ENCODE results near the gene PRKCH.

Gene PRKCH

DNA sequence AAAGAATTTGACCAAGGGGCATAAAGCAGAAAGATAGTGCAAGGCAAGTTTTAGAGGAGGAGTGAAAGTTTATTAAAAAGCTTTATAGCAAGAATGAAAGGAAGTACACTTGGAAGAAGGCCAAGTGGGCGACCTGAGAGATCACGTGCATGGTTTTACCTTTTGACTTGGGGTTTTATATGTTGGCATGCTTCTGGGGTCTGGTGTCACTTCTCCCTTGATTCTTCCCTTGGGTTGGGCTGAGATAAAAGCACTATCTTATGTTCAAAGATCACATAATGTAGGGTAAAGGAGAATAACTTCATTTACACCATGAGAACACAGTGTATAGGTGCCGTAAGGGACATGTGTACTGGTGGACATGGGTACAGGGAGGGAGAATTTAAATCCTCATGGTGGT lies 22.6 kb upstream of the PRKCH start:
- no peaks in the 10 kb centered on the region; the same call in 1 of the 2 replicates for H3K9me3 ChIP-seq (ENCODE audit: insufficient read depth, low read depth, low read length)
- no peak overlapping the region for H2AFZ ChIP-seq (ENCODE audit: low read length)
- no peak overlapping the region for H3K4me3 ChIP-seq (ENCODE audit: low read length, poor library complexity, severe bottlenecking)
- H3K79me2 ChIP-seq (ENCODE audit: insufficient read depth, low read length) = 0 out of 2 replicates have a peak, but pooled peaks cover 12% of the 10 kb centered on the region
- peaks cover 43% of the 10 kb centered on the region for H3K4me1 ChIP-seq (ENCODE audit: insufficient read depth, low read length, poor library complexity, severe bottlenecking)
- peak overlapping the region; percentile 47 for H3K4me2 ChIP-seq (ENCODE audit: low read depth, low read length, poor library complexity, severe bottlenecking)
- TF ChIP-seq EZH2phosphoT487 (IDR thresholded peaks at IDR 0.05; ENCODE audit: borderline replicate concordance) = no peak
- TF ChIP-seq, protein P1, sequence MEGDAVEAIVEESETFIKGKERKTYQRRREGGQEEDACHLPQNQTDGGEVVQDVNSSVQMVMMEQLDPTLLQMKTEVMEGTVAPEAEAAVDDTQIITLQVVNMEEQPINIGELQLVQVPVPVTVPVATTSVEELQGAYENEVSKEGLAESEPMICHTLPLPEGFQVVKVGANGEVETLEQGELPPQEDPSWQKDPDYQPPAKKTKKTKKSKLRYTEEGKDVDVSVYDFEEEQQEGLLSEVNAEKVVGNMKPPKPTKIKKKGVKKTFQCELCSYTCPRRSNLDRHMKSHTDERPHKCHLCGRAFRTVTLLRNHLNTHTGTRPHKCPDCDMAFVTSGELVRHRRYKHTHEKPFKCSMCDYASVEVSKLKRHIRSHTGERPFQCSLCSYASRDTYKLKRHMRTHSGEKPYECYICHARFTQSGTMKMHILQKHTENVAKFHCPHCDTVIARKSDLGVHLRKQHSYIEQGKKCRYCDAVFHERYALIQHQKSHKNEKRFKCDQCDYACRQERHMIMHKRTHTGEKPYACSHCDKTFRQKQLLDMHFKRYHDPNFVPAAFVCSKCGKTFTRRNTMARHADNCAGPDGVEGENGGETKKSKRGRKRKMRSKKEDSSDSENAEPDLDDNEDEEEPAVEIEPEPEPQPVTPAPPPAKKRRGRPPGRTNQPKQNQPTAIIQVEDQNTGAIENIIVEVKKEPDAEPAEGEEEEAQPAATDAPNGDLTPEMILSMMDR (conservative IDR thresholded peaks at IDR 0.05; ENCODE audit: low read length) = no peak
- H3K9ac ChIP-seq (ENCODE audit: low read depth, low read length, poor library complexity, severe bottlenecking) = no peak overlapping the region
- H3F3A ChIP-seq (ENCODE audit: low read depth) = no peaks in the 10 kb centered on the region
- no peaks in the 10 kb centered on the region for H3K27me3 ChIP-seq (ENCODE audit: insufficient read depth, low read length, poor library complexity, severe bottlenecking)
- no peaks in the 10 kb centered on the region for H4K20me1 ChIP-seq (ENCODE audit: insufficient read depth, low read length, poor library complexity, severe bottlenecking)
- no peaks in the 10 kb centered on the region for H3K9me2 ChIP-seq (replicated peaks; ENCODE audit: low read depth, low read length)
- H3K36me3 ChIP-seq (ENCODE audit: insufficient read depth, low read length) = no peaks in the 10 kb centered on the region

GRCh38 chr14:61300209-61300608 lies 21.2 kb upstream of the PRKCH start:
- Histone ChIP-seq H3K4me2 (ENCODE audit: low read depth, low read length, poor library complexity, severe bottlenecking) (no peak overlapping the region), H3F3A (ENCODE audit: low read depth) (no peaks in the 10 kb centered on the region), H3K9me2 (replicated peaks; ENCODE audit: low read depth, low read length) (no peaks in the 10 kb centered on the region), H4K20me1 (ENCODE audit: insufficient read depth, low read length, poor library complexity, severe bottlenecking) (no peaks in the 10 kb centered on the region), H3K9ac (ENCODE audit: low read depth, low read length, poor library complexity, severe bottlenecking) (no peak overlapping the region), H2AFZ (ENCODE audit: low read length) (no peak overlapping the region), H3K79me2 (ENCODE audit: insufficient read depth, low read length) (0 out of 2 replicates have a peak, but pooled peaks cover 12% of the 10 kb centered on the region), H3K36me3 (ENCODE audit: insufficient read depth, low read length) (no peaks in the 10 kb centered on the region), H3K27me3 (ENCODE audit: insufficient read depth, low read length, poor library complexity, severe bottlenecking) (no peaks in the 10 kb centered on the region), H3K9me3 (ENCODE audit: insufficient read depth, low read depth, low read length) (peaks cover 11% of the 10 kb centered on the region; the same call in 1 of the 2 replicates), H3K4me3 (ENCODE audit: low read length, poor library complexity, severe bottlenecking) (no peak overlapping the region), H3K4me1 (ENCODE audit: insufficient read depth, low read length, poor library complexity, severe bottlenecking) (peaks cover 43% of the 10 kb centered on the region)
- TF ChIP-seq, protein P1 (conservative IDR thresholded peaks at IDR 0.05; ENCODE audit: low read length) = no peak
- TF ChIP-seq EZH2phosphoT487 (IDR thresholded peaks at IDR 0.05; ENCODE audit: borderline replicate concordance) = no peak

DNA sequence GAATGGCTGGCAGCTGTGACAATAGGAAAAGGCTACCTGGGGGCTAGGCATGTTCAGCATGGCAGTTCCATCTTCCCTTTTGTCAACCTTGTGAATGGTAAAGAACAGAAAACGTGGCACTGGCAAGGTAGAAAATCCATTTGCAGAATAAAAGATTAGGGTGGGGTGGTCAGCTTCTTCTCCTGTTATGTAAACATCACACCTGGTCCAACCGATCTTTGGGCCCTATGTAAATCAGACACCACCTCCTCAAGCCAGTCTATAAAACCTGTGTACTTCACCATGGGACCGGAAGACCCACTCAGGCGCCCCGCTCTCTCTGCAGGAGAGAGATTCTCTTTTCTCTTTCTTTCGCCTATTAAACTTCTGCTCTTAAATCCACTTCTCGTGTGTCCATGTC lies 20.6 kb upstream of the PRKCH start:
- H3K4me2 ChIP-seq (ENCODE audit: low read depth, low read length, poor library complexity, severe bottlenecking) = no peak overlapping the region
- H3K4me3 ChIP-seq (ENCODE audit: low read length, poor library complexity, severe bottlenecking) = no peak overlapping the region

More for the DNA sequence above, 20.6 kb upstream of the PRKCH start:
- H3K36me3 ChIP-seq (ENCODE audit: insufficient read depth, low read length) = no peaks in the 10 kb centered on the region; the same call in 1 of the 2 replicates
- H3F3A ChIP-seq (ENCODE audit: low read depth) = no peaks in the 10 kb centered on the region
- no peaks in the 10 kb centered on the region for H3K9me2 ChIP-seq (replicated peaks; ENCODE audit: low read depth, low read length)
- H3K4me1 ChIP-seq (ENCODE audit: insufficient read depth, low read length, poor library complexity, severe bottlenecking) = peaks cover 43% of the 10 kb centered on the region
- H3K9ac ChIP-seq (ENCODE audit: low read depth, low read length, poor library complexity, severe bottlenecking) = no peak overlapping the region
- H2AFZ ChIP-seq (ENCODE audit: low read length) = no peak overlapping the region
- no peak for TF ChIP-seq EZH2phosphoT487 (IDR thresholded peaks at IDR 0.05; ENCODE audit: borderline replicate concordance)
- TF ChIP-seq, protein P1 (conservative IDR thresholded peaks at IDR 0.05; ENCODE audit: low read length) = no peak
- H4K20me1 ChIP-seq (ENCODE audit: insufficient read depth, low read length, poor library complexity, severe bottlenecking) = no peaks in the 10 kb centered on the region
- no peaks in the 10 kb centered on the region for H3K27me3 ChIP-seq (ENCODE audit: insufficient read depth, low read length, poor library complexity, severe bottlenecking)
- peaks cover 17% of the 10 kb centered on the region; the same call in 1 of the 2 replicates for H3K9me3 ChIP-seq (ENCODE audit: insufficient read depth, low read depth, low read length)
- H3K79me2 ChIP-seq (ENCODE audit: insufficient read depth, low read length) = 0 out of 2 replicates have a peak, but pooled peaks cover 12% of the 10 kb centered on the region

Measured in Loucy (cell line).